Body of pancreas (tissue), 4 donors: ENCODE measurements around the gene CLOCK. TPM values are rescaled to one million over a fixed set of nuclear protein-coding genes. Genes with fewer than 3 reads are reported as not detected.

Source experiments
- ATAC-seq: fragments of 150-250 bp; one replicate; pipeline ENCODE4 v1.9.1; 2016
- DNase-seq, 4 donors: peaks; one replicate each; pipeline ENCODE4 v3.0.0-alpha.2; 2019
- H3K27ac ChIP-seq, 4 donors: fragments of 200-600 bp; sonication (generic); 1 replicate in 3 of 4; 2 replicates in 1 of 4; pipeline versions ENCODE4 v1.5.1 to v1.6.1; 2016 to 2019; ENCODE audit warnings: mild to moderate bottlenecking in 1 of 4, mixed read lengths in 1 of 4, moderate library complexity in 1 of 4
- H3K27me3 ChIP-seq, 2 donors: fragments of 200-600 bp; sonication (generic); one replicate each; pipeline ENCODE4 v1.6.0; 2016; ENCODE audit warnings: mild to moderate bottlenecking in 1 of 2
- H3K36me3 ChIP-seq, 2 donors: fragments of 200-600 bp; sonication (generic); replicated peaks in 1 of 2; 2 replicates each; pipeline ENCODE4 v1.5.1; 2016; ENCODE audit warnings: low read depth in 2 of 2; ENCODE audit not compliant: insufficient read depth in 1 of 2
- H3K4me1 ChIP-seq: fragments of 200-600 bp; sonication (generic); one replicate; pipeline ENCODE4 v1.6.0; 2016
- H3K4me3 ChIP-seq, 2 donors: fragments of 200-600 bp; sonication (generic); 1 replicate in 1 of 2; 2 replicates in 1 of 2; pipeline ENCODE4 v1.5.1; 2016 to 2019
- H3K9me3 ChIP-seq, 3 donors: fragments of 200-600 bp; sonication (generic); 1 replicate in 2 of 3; 2 replicates in 1 of 3; pipeline ENCODE4 v1.5.1; 2016
- CTCF ChIP-seq, 7 experiments: fragments of 450-650 bp in 4 of 7; fragments of 200-600 bp in 3 of 7; sonication (generic) in 3 of 7; IDR thresholded peaks; one replicate each; pipeline ENCODE4 v1.5.1; 2016 to 2019; ENCODE audit warnings: antibody characterized with exemption in 7 of 7
- POLR2A ChIP-seq, 3 donors: fragments of 450-650 bp; IDR thresholded peaks; one replicate each; pipeline ENCODE4 v1.6.1; 2016; ENCODE audit warnings: antibody characterized with exemption in 3 of 3, mild to moderate bottlenecking in 2 of 3
- WGBS, 2 donors: methylation state at CpG; one replicate each; pipeline ENCODE4 v1.1.5; 2017; 5-methylcytosine and 5-hydroxymethylcytosine counted together
- intact Hi-C: fragments of 100-400 bp; cut with DNase I; formaldehyde crosslinking; loops from one replicate; pipeline ENCODE4 v1.15.1; 2023
- total RNA-seq, 2 donors: library from RNA; depleted of rRNA; stranded (reverse); fragments of >200 nt; gene quantifications; one replicate each; pipeline ENCODE4 v1.1.0, GENCODE V29; 2016

Gene CLOCK
- total RNA-seq, 2 donors from 2014 or later: 6.3 to 13.7 TPM

DNA sequence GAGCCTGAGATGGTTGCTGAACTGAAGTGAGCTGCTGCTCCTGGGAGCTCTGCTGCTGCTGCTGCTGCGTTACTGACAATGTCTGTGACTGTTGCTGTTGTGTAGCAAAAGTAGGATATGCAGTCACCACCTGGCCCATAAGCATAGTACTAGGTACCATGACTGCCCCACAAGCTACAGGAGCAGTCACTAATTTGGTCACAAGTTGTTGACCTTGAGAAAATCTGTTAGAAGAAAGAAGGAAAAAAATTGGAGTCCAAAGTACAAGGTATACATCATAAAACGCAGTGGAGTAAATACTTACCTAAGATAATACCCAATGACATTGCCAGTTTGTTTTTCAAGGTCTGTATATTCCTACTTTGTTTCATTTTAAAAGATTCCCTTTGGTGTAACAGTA lies 108.4 kb downstream of the CLOCK start:
- Histone ChIP-seq H3K27ac (peak overlapping the region; percentile 65 to 78 (median 71)), H3K4me3 (no peak overlapping the region), H3K27me3 (no peaks in the 10 kb centered on the region), H3K9me3 (no peaks in the 10 kb centered on the region), H3K36me3 (peaks cover 0 to 8% of the 10 kb centered on the region in 2 donors), H3K4me1 (peaks cover 29% of the 10 kb centered on the region)
- ATAC-seq (peak; percentile 82), DNase-seq (peak; percentile 31 to 61 (median 40))
- 29 to 33% methylated on average over 2 of the region's 2 CpGs for WGBS, 2 donors
- TF ChIP-seq POLR2A (IDR thresholded peaks at IDR 0.05) (peak in 2 of 3 donors; percentile 26 to 30), CTCF (IDR thresholded peaks at IDR 0.05) (no peak)
- intact Hi-C loops: no loop called here

DNA sequence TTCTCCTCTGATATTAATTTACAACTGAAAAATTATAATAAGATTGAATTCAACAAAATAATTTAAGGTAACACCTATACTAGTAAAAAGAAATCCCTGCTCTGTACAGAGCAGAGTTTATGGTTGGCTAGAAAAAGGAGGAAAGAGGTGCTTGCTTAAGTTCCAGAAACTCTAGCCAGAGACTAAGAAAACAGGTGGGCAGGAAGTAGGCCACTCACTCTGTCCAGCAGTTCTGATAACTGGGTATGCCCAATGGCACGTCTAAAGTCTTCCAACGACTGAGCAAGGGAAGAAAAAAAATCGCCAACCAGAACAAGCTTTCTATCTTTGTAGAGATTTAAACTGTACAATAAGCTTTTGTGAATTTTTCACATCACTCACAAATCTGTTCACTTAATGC lies 108.9 kb downstream of the CLOCK start:
- 38 to 39% methylated on average over 3 of the region's 3 CpGs for WGBS, 2 donors
- Histone ChIP-seq H3K9me3 (no peaks in the 10 kb centered on the region), H3K27me3 (no peaks in the 10 kb centered on the region), H3K4me3 (no peak overlapping the region), H3K27ac (peak overlapping the region; percentile 65 to 78 (median 71)), H3K36me3 (peaks cover 0 to 8% of the 10 kb centered on the region in 2 donors), H3K4me1 (peaks cover 29% of the 10 kb centered on the region)
- no peak for TF ChIP-seq CTCF (IDR thresholded peaks at IDR 0.05)
- no peak for TF ChIP-seq POLR2A (IDR thresholded peaks at IDR 0.05)
- intact Hi-C loops: no loop called here
- peak in 2 of 4 donors; percentile 12 to 17 for DNase-seq
- peak; percentile 36 for ATAC-seq

DNA sequence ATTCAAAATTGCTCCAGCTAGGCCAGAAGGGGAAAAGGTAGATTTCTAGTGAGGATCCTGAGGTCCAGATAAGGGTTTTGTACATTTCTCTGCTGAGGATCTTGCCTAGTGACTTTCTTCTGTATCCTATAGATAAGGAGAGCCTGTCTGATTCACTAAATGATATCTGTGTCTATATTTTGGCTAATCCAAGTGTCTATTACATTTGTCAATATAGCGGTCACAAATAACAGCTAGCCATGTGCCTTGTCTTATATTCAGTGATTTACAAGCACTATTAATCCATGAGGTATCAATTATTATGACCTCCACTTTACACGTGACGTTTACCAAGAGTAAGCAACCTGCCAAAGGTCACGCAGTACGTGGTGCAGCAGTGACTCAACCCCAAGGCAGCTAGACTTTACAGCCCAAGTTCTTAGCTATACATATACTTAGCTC lies 109.3 kb downstream of the CLOCK start:
- Histone ChIP-seq H3K4me3 (no peak overlapping the region), H3K9me3 (no peaks in the 10 kb centered on the region), H3K36me3 (peaks cover 0 to 7% of the 10 kb centered on the region in 2 donors), H3K27ac (peak overlapping the region; percentile 11 to 78 (median 70)), H3K27me3 (no peaks in the 10 kb centered on the region), H3K4me1 (peaks cover 29% of the 10 kb centered on the region)
- WGBS, 2 donors: 38 to 42% methylated on average over 5 of the region's 5 CpGs
- DNase-seq (peak in 3 of 4 donors; percentile 48 to 52 (median 51)), ATAC-seq (peak; percentile 64)
- no peak for TF ChIP-seq CTCF (IDR thresholded peaks at IDR 0.05)
- no peak for TF ChIP-seq POLR2A (IDR thresholded peaks at IDR 0.05)
- intact Hi-C loops: no loop called here

DNA sequence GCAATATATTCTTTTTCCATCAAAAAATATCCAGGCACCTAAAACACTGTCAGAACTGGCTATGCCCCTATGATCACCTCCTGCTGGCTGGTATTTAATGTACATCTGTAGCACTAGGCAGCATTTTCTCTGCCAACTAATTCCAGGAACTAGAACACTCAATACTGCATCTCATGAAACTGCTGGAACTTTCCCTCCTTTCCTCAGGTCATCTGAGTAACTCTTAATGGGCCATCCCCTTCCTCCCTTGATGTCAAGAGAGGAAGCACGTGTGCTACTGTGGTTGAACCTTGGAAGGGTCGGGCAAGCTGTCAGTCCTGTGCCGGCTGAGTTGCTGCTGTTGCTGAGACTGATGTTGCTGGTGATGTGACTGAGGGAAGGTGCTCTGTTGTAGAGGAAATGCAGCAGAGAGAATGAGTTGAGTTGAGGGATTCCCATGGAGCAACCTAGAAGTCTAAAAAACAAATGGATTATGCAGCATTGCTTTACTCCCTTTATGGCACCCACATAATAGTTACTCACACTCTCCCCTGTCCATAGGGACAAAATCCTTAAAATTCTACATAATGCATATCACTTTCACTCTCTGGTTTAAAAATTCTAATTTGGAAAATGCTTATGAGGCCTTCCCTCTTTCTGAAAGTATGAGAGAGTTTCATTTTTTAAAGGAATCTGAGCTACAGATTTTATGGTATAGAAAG lies 111.4 kb downstream of the CLOCK start:
- no peak overlapping the region for H3K4me3 ChIP-seq
- intact Hi-C loops: no loop called here
- no peak for DNase-seq
- no peaks in the 10 kb centered on the region for H3K9me3 ChIP-seq
- TF ChIP-seq POLR2A (IDR thresholded peaks at IDR 0.05): no peak
- peak in 4 of 7 experiments; percentile 27 to 34 (median 28) for TF ChIP-seq CTCF (IDR thresholded peaks at IDR 0.05)
- 38 to 41% methylated on average over 3 of the region's 3 CpGs for WGBS, 2 donors
- no peaks in the 10 kb centered on the region for H3K27me3 ChIP-seq
- H3K27ac ChIP-seq: peak overlapping the region in 1 of 4 donors; percentile 16
- ATAC-seq: no peak
- peaks cover 0 to 5% of the 10 kb centered on the region in 2 donors for H3K36me3 ChIP-seq
- peaks cover 29% of the 10 kb centered on the region for H3K4me1 ChIP-seq
